ENCODE results near the gene TMEM229B. TPM values are rescaled to one million over a fixed set of nuclear protein-coding genes. Genes with fewer than 3 reads are reported as not detected.

The TMEM229B gene
- total and polyA plus RNA-seq, 2 of the 4 experiments (the other 2 are of a cell fraction) = under 0.01 TPM; not detected in 1

- H3K4me1 ChIP-seq (ENCODE audit: control insufficient read depth, insufficient read depth, low read length) = no peaks in the 10 kb centered on the region
- H4K5ac ChIP-seq (ENCODE audit: low read depth, low read length) = no peak overlapping the region
- TF ChIP-seq SMC3 (IDR thresholded peaks at IDR 0.05; ENCODE audit: low read depth, low read length) (no peak), MXI1 (IDR thresholded peaks at IDR 0.05; ENCODE audit: borderline replicate concordance, low read depth, low read length) (no peak), RCOR1 (IDR thresholded peaks at IDR 0.05; ENCODE audit: insufficient replicate concordance, low read length) (no peak), RAD21 (IDR thresholded peaks at IDR 0.05; ENCODE audit: low read length) (no peak), CEBPB (IDR thresholded peaks at IDR 0.05; ENCODE audit: low read depth, low read length) (no peak), MAFK (IDR thresholded peaks at IDR 0.05; ENCODE audit: low read depth, low read length) (no peak), RFX5 (IDR thresholded peaks at IDR 0.05; ENCODE audit: low read depth, low read length) (no peak), NFE2L2 (IDR thresholded peaks at IDR 0.05; ENCODE audit: low read depth, low read length) (no peak), CHD1 (IDR thresholded peaks at IDR 0.05; ENCODE audit: low read depth, low read length) (no peak), ELK1 (IDR thresholded peaks at IDR 0.05; ENCODE audit: borderline replicate concordance, low read depth, low read length) (no peak), BHLHE40 (IDR thresholded peaks at IDR 0.05; ENCODE audit: low read depth, low read length) (no peak), FOS (IDR thresholded peaks at IDR 0.05; ENCODE audit: low read depth, low read length) (no peak), POLR2A (IDR thresholded peaks at IDR 0.05; ENCODE audit: low read depth, low read length) (no peak), MAZ (IDR thresholded peaks at IDR 0.05; ENCODE audit: borderline replicate concordance, low read depth, low read length) (no peak)
- TF ChIP-seq, protein P1, sequence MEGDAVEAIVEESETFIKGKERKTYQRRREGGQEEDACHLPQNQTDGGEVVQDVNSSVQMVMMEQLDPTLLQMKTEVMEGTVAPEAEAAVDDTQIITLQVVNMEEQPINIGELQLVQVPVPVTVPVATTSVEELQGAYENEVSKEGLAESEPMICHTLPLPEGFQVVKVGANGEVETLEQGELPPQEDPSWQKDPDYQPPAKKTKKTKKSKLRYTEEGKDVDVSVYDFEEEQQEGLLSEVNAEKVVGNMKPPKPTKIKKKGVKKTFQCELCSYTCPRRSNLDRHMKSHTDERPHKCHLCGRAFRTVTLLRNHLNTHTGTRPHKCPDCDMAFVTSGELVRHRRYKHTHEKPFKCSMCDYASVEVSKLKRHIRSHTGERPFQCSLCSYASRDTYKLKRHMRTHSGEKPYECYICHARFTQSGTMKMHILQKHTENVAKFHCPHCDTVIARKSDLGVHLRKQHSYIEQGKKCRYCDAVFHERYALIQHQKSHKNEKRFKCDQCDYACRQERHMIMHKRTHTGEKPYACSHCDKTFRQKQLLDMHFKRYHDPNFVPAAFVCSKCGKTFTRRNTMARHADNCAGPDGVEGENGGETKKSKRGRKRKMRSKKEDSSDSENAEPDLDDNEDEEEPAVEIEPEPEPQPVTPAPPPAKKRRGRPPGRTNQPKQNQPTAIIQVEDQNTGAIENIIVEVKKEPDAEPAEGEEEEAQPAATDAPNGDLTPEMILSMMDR (conservative IDR thresholded peaks at IDR 0.05; ENCODE audit: low read depth, low read length) = no peak
- TF ChIP-seq, protein P2, sequence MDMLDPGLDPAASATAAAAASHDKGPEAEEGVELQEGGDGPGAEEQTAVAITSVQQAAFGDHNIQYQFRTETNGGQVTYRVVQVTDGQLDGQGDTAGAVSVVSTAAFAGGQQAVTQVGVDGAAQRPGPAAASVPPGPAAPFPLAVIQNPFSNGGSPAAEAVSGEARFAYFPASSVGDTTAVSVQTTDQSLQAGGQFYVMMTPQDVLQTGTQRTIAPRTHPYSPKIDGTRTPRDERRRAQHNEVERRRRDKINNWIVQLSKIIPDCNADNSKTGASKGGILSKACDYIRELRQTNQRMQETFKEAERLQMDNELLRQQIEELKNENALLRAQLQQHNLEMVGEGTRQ (IDR thresholded peaks at IDR 0.05; ENCODE audit: low read depth, low read length) = no peak
- no TSS peak for BruUV-seq (replicated peaks)
- H3K56ac ChIP-seq (ENCODE audit: extremely low read depth, insufficient read depth, low read length) = no peak overlapping the region
- H2AFZ ChIP-seq (replicated peaks; ENCODE audit: low read length, poor library complexity) = no peak overlapping the region
- H2BK120ac ChIP-seq (ENCODE audit: low read depth, low read length) = no peak overlapping the region
- H3K14ac ChIP-seq (replicated peaks; ENCODE audit: low read depth, low read length) = no peak overlapping the region
- no peak overlapping the region for H3K18ac ChIP-seq (ENCODE audit: low read depth, low read length)
- intact Hi-C loops (cut with micrococcal nuclease) (no loop called here), dilution Hi-C loops (cut with HindIII; ENCODE audit: low sequenced_read_pairs, unreplicated experiment) (no loop called here), in situ Hi-C loops (cut with MboI; ENCODE audit: low sequenced_read_pairs) (no loop called here)
- H2BK20ac ChIP-seq (ENCODE audit: low read depth, low read length) = no peak overlapping the region
- no peaks in the 10 kb centered on the region for H3K79me1 ChIP-seq (ENCODE audit: low read depth in 1 of 2, low read length in 2 of 2)
- no peak overlapping the region for H2BK15ac ChIP-seq (ENCODE audit: low read depth, low read length)
- no peak overlapping the region for H2AK9ac ChIP-seq (replicated peaks; ENCODE audit: low read depth, low read length, poor library complexity)
- H3K4ac ChIP-seq (ENCODE audit: low read depth, low read length) = no peak overlapping the region
- no peaks in the 10 kb centered on the region for H3K9me1 ChIP-seq (ENCODE audit: insufficient read depth, low read length)
- no peak overlapping the region for H3K9ac ChIP-seq (ENCODE audit: low read depth, low read length)
- no peak overlapping the region for H2AK5ac ChIP-seq (ENCODE audit: low read depth, low read length)
- no peak overlapping the region for H2BK5ac ChIP-seq (ENCODE audit: low read depth, low read length, poor library complexity, severe bottlenecking)
- H3K4me2 ChIP-seq (ENCODE audit: low read depth, low read length) = no peak overlapping the region
- no peak overlapping the region for H4K8ac ChIP-seq (ENCODE audit: low read depth in 2 of 2, low read length in 2 of 2)
- no peak overlapping the region for H4K91ac ChIP-seq (ENCODE audit: insufficient read depth, low read depth, low read length)
- H3K23ac ChIP-seq (ENCODE audit: low read depth, low read length) = no peak overlapping the region
- H3K36me3 ChIP-seq (ENCODE audit: control insufficient read depth, insufficient read depth, low read length) = no peaks in the 10 kb centered on the region
- CTCF ChIA-PET = interaction anchor here (0.7 kb wide), 1 partner anchor 30 kb away, joined by 3 read pairs; no protein-coding TSS in a partner anchor
- no peaks in the 10 kb centered on the region for H3K9me3 ChIP-seq (ENCODE audit: control insufficient read depth, insufficient read depth, low read length)
- WGBS, 2 experiments (ENCODE audit: extremely low coverage in 2 of 2, insufficient read length in 1 of 2) = 67 to 100% methylated on average over 1 of the region's 4 CpGs
- POLR2A ChIA-PET (ENCODE audit: unreplicated experiment) = no interaction called here
- no peak overlapping the region for H3K4me3 ChIP-seq (ENCODE audit: insufficient read depth, low read depth, low read length)
- H3K27ac ChIP-seq (ENCODE audit: insufficient read depth, low read length) = no peak overlapping the region
- DNase-seq (no peak), ATAC-seq (ENCODE audit: low read depth) (no peak)
- peaks cover 25% of the 10 kb centered on the region; the same call in 1 of the 2 replicates for H3K27me3 ChIP-seq (ENCODE audit: control insufficient read depth, insufficient read depth, low read length)
- H4K20me1 ChIP-seq (ENCODE audit: insufficient read depth, low read length) = no peaks in the 10 kb centered on the region
Observed at GRCh38 chr14:67487332-67487731, 1.2 kb downstream of the TMEM229B start.
